Measurements from ENCODE around the gene PTPN1. TPM values are rescaled to one million over a fixed set of nuclear protein-coding genes. Genes with fewer than 3 reads are reported as not detected.

PTPN1 gene
- total and polyA plus RNA-seq, 4 donors = 51.4 to 80.4 (median 64.7) TPM

DNA sequence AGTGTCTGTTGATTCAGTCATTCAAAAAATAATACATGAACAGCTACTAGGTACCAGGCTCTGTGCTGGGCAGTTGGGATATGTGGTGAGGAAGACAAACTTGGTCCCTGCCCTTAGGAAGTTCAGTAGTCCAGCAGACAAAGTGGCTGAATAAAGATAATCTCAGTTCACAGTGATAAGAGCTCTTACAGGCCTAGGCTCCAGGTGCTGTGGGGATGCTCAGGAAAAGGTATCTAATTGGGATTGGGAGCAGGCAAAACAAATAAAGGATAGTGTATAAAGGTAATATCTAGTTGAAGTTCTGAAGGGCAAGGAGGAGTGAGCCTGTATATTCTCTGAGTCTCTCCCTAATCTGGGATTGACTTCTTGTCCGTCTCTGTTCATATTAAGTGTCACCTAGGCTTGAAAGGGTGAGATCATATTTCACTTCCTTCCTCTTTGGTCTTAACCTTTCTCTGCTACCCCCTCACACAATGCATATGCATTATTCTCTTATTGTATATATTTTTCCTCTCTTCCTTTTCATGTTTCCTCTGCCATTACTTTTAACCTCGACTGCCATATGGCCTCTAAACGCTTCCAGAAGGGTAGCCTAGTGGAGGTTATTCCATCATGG lies 13.5 kb downstream of the PTPN1 start:
- Histone ChIP-seq H3K36me3 (ENCODE audit: control insufficient read depth in 4 of 4, insufficient read depth in 4 of 4, low read length in 4 of 4) (peaks cover 0 to 7% (median 0%) of the 10 kb centered on the region in 4 donors), H3K9me3 (ENCODE audit: control insufficient read depth in 4 of 4, insufficient read depth in 3 of 4, low read length in 3 of 4) (no peaks in the 10 kb centered on the region), H3K4me1 (ENCODE audit: control insufficient read depth in 5 of 5, insufficient read depth in 5 of 5, low read length in 5 of 5) (peaks cover 0 to 58% (median 16%) of the 10 kb centered on the region in 5 donors), H3K27me3 (ENCODE audit: control insufficient read depth in 3 of 3, insufficient read depth in 3 of 3, low read length in 2 of 3) (no peaks in the 10 kb centered on the region), H3K27ac (ENCODE audit: low read depth in 1 of 2, low read length in 1 of 2) (no peak overlapping the region), H3K9ac (ENCODE audit: insufficient read depth in 1 of 2, low read length in 2 of 2) (no peak overlapping the region), H3K4me3 (no peak overlapping the region)
- 40 to 49% methylated on average over 3 of the region's 3 CpGs for WGBS, 2 donors
- DNase-seq = no peak
- ATAC-seq (ENCODE audit: insufficient read depth, low FRiP score) = no peak
- no peak for TF ChIP-seq CTCF (IDR thresholded peaks at IDR 0.05; ENCODE audit: control extremely low read depth, extremely low read depth)

DNA sequence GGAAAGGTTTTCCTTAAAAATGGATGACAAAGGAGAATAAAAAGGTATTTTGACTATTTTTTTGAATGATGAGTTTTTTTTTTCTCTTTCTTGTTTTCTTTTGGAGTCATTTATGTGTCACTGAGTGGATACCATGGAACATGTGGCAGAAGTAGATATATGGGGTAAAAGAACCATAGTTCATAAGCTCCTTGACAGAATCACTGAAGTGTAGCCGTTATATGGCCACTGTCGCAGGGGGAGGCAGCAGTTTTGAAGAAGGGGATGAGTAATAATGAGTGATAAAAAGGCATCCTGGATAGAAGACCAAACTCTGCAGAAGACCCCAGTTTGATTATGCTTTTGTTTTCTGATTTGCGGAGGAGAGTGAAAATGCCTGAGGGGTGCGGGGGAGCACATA lies 15.5 kb downstream of the PTPN1 start:
- WGBS, 2 donors = 96 to 99% methylated on average over 4 of the region's 4 CpGs
- Histone ChIP-seq H3K27ac (ENCODE audit: low read depth in 1 of 2, low read length in 1 of 2) (no peak overlapping the region), H3K4me1 (ENCODE audit: control insufficient read depth in 5 of 5, insufficient read depth in 5 of 5, low read length in 5 of 5) (peaks cover 4 to 57% (median 21%) of the 10 kb centered on the region in 5 donors), H3K36me3 (ENCODE audit: control insufficient read depth in 4 of 4, insufficient read depth in 4 of 4, low read length in 4 of 4) (peaks cover 0 to 5% (median 0%) of the 10 kb centered on the region in 4 donors), H3K27me3 (ENCODE audit: control insufficient read depth in 3 of 3, insufficient read depth in 3 of 3, low read length in 2 of 3) (no peaks in the 10 kb centered on the region), H3K9me3 (ENCODE audit: control insufficient read depth in 4 of 4, insufficient read depth in 3 of 4, low read length in 3 of 4) (no peaks in the 10 kb centered on the region), H3K9ac (ENCODE audit: insufficient read depth in 1 of 2, low read length in 2 of 2) (no peak overlapping the region), H3K4me3 (no peak overlapping the region)
- no peak for TF ChIP-seq CTCF (IDR thresholded peaks at IDR 0.05; ENCODE audit: control extremely low read depth, extremely low read depth)
- no peak for ATAC-seq (ENCODE audit: insufficient read depth, low FRiP score)
- DNase-seq = no peak

- ATAC-seq (ENCODE audit: insufficient read depth, low FRiP score) (no peak), DNase-seq (no peak)
- no peak overlapping the region for H3K4me3 ChIP-seq
- peaks cover 4 to 50% (median 16%) of the 10 kb centered on the region in 5 donors for H3K4me1 ChIP-seq (ENCODE audit: control insufficient read depth in 5 of 5, insufficient read depth in 5 of 5, low read length in 5 of 5)
- peak overlapping the region in 1 of 2 donors; percentile 10 for H3K27ac ChIP-seq (ENCODE audit: low read depth in 1 of 2, low read length in 1 of 2)
- H3K9me3 ChIP-seq (ENCODE audit: control insufficient read depth in 4 of 4, insufficient read depth in 3 of 4, low read length in 3 of 4) = no peaks in the 10 kb centered on the region
- TF ChIP-seq CTCF (IDR thresholded peaks at IDR 0.05; ENCODE audit: control extremely low read depth, extremely low read depth) = no peak
- no peaks in the 10 kb centered on the region for H3K27me3 ChIP-seq (ENCODE audit: control insufficient read depth in 3 of 3, insufficient read depth in 3 of 3, low read length in 2 of 3)
- peak overlapping the region in 1 of 2 donors; percentile 3 for H3K9ac ChIP-seq (ENCODE audit: insufficient read depth in 1 of 2, low read length in 2 of 2)
- 72 to 75% methylated on average over 3 of the region's 3 CpGs for WGBS, 2 donors
- peaks cover 0 to 5% (median 0%) of the 10 kb centered on the region in 4 donors for H3K36me3 ChIP-seq (ENCODE audit: control insufficient read depth in 4 of 4, insufficient read depth in 4 of 4, low read length in 4 of 4)
Observed at GRCh38 chr20:50526403-50526989, 16.3 kb downstream of the PTPN1 start.

Measured in lung (tissue), 12 donors.